Limb (tissue), 2 donors: ENCODE results near the gene DLG2.
"Not testable (repeated sequence)": the region's sequence is repeated elsewhere in the genome, so short reads cannot be mapped to it uniquely, and the experiment has no call there.

ENCODE experiments used
- DNase-seq, 2 donors: peaks; one replicate each; pipeline ENCODE4 v3.0.0-alpha.2; 2016; ENCODE audit errors: extremely low spot score in 2 of 2

The DLG2 gene

DNA sequence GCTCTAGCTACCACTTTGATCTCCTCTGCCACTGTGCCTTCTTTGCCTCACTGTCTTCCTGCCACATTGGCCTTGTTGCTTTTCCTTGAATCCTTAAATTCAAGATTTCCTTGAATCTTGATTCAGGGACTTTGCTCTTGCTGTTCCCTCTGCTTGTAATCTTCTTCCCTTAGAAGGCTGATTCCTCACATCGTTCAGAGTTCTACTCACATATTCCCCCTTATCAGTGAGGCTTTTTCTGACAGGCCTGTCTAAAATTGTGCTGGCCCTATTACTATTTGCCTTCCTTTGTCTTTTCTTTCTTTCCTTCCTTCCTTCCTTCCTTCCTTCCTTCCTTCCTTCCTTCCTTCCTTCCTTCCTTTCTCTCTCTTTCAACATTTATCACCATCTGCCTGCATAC is 2134.1 kb downstream of the DLG2 start:
- no peak for DNase-seq

DNA sequence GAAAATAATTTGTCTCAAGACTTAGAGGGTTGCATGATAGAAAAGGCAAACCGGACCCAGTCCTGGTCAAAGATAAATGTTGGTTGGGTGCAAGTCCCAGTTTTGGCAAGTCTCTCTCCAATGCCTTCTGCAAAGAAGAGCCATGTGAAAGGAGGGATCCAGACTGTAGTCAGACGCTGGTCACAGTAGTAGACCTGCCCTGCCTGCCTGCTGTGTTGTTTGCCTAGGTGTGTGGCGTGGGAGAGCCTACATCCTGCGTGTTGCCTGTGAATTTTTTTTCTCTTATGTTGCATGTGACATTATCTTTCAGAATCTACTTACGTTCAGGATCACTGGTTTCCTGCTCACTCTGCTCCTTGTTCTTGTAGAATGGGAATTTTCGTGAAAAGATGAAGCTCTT is 2143.3 kb downstream of the DLG2 start:
- DNase-seq, result no peak

DNA sequence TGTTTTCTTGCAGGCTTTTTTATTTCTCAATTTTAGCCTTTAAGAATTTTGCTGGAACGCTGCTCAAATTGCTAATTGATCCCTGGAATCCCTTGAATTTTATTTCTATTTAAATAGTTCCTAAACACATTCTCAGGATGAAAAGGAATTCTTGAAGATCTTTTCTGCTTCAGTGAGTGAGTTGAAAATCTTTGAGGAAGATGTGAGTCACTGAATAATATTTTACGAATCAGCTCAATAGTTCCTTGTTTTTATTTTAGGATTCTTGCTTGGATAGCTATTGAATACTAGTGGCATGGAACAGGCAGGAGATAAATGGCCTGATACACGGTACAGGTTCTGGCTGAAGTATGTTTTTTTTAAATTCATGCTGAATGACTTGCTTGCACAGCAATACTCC is 2146.3 kb downstream of the DLG2 start:
- no peak for DNase-seq

DNA sequence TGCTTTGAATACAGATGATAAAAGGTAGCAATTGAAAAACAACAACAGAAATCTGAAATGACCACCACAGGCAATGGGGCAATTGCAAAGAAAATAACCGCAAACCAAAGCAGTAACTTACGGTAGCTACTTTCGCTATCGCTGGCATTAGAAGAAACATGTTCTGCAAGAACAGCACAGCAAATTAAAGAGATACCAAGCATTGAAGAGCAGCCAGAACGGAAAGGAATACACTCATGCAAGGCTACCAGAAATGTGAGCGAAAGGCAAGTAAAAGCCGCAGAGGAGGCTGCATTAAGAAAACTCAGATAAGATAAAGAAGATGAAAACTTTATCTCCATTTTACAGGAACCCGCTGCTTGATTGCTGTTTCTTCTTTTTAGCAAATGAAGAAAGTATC is 2146.9 kb downstream of the DLG2 start:
- no peak for DNase-seq

DNA sequence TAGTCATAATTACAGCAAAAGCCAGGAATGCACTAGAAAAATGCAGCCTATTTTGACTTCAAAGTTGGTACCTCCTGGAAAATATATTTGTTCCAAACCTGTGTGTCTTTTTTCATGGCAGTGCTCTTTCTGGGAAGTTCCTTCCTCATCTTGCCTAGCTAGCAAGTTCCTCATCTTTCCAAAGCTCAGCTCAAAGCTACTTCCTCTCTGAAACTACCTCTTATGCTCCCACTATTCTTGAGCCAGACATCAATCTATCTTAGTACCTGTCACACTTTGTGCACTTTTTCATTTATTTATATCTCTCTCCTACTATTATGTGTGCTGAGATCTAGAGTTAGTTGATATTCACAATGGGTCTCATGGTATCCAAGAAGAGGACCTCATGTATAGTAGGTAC is 2149.4 kb downstream of the DLG2 start:
- DNase-seq, result no peak

DNA sequence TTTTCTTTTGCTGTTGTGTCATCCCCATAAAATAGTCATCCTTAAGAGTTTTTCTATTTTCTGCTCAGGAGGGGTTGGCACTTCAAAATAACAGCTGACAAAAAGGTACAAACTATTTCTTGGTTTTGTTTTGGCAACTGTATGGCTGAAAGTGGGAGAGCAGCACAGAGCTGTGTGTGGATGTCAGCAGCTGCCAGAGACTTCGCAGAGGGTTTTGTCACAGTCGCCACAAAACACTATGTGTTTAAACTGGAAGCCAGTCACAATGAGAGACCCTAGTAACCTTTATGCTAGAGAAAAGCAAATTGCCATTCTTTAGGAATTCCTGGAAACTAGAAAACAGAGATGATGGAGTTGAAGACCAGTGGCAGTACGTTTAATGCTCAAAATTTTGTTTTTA is 2151.4 kb downstream of the DLG2 start:
- no peak for DNase-seq

DNA sequence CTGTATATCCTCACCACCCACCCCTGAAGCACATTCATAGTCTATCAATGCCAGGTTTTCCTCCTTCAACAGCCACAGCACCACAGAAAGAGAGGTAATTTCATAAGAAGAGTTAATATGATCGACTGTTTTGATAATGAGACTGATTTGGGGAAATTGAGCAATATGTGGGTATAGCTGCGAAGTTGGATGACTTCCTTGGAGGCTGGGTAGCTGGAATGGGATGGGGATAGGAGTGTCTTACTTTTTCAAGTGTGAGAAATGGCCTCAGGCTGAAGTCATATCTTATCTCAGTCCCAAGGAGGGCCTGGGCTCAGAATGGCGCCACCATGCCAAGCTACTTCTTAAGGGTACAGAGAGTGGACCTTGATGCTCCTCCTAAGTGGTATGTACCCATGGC is 2153.4 kb downstream of the DLG2 start:
- no peak for DNase-seq

DNA sequence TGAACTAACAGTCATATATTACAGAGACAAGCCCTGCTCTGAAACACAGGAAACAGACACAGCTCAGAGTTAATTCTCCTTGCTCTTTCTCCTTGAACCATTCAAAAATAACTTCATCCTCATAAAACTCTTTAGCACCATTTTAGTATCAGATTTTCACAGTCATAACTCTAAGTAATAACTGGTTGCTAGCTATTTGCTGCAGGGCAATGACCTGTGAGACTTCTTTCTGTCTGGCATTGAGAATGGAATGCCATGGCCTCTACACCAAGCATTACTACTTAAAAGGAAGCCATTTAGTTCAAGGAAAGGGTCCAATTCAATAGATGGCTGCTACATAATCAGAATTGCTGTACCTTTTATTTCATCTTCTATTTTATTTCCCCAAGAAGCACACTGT is 2154.3 kb downstream of the DLG2 start:
- no peak for DNase-seq

DNA sequence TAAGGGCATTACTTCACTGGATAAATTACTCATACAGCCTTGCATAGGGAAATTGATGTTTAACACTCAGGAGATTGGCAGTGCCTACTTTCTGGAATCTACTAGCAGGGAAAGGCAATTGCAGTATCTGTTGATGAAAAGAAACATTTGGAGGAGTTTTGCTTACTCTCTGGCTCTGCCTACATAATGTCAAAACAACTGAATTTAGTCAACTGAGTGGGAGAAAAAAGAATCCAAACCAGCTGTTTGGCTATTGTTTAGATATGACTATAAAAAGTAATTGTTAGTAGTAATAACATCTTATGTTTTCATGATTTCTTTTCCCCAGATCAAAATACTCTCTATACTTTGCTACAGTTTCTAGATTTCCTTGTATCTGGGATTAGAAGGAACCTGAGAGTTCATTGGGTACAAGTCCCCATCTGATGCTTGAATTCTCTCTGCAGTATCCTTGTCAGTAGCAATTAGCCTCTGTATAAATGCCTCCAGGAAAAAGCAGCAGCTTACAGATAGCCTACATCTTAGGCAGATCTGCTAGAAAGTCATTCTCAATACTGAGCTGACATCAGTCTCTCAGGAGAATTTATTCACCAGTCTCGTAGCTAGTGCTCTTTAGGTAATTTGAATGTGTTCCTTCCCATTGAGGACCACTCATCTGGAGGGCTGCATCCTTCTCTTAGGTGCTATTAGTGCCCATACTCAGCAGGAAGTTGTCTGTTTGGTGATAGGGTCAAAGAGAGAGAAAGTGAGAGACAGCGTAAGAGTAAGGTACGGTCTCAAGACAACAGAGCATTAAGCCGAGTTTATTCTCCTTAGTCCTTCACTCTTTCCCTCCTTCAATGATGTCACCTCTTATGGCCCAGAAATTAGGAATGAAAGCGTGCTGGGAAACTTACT is 2155.1 kb downstream of the DLG2 start:
- no peak for DNase-seq

DNA sequence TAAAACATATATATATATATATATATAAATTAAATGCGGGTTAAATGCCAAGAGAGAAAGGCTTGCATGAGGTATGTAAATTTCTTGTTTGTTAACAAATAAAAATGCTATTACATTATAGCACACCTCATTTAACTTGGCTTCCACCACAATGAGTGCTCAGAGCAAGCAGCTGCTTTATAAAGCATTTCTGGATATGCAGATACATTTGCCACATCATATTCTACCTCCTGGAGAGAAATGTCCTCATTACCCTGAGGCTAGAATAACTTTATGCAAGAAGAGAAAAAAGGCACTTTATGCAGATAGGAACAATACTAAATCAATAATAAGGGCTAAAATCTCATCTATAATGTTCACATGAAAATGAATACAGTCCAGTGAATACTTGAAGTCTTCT is 2159.3 kb downstream of the DLG2 start:
- no peak for DNase-seq

DNA sequence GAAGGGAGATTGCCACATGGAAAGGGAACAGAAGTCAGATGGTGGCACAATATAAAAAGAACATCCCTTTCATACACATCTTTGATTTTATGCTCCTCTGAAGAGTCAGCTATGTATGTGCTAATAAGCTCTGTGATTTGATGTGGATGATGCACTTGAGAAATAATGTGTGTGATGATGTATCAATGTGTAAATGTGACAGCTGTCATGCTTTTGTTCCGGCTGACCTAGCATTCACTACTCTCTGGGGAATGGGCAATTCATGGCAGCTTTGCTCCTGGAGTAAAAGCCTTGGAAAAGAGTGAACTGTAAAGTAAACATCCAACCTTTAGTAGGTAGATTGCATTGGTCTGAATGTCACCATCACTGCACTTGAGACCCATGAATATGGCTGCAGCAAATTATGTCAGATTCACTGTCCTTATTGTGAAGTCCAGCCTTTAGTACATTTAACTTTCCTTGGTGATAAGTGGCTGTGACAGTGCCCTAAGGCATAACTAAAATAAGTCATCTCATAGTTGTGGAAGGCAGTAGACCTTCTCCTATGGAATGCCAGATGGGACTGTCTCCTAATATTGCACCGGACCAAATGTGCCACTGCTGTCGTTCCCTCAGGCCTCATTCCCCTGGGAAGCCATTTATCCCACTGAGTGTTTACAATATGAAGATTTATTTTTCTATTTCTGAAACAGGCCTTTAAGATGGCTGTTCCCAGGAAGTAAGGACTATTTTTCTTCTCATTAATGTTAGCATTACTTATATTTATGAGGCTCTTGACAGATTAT is 2162.8 kb downstream of the DLG2 start:
- no peak for DNase-seq

DNA sequence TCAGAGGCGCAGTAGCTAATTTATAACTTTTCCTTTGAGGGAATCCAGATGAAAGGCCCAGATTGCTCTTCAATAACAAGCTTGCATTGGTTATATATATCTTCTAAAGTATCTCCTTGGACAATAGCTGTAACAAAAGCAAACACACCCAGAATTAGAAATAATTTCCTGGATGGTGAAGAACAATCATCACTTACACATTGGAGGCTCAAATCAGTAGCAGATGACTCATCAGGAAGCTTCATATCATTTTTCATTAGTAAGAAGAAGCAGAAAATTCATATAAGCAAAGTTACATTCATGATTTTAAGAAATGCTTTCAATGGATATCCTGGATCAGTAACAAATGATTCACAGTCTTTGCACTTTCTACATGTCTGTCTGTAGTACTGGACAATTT is 2167.3 kb downstream of the DLG2 start:
- DNase-seq, result no peak

DNA sequence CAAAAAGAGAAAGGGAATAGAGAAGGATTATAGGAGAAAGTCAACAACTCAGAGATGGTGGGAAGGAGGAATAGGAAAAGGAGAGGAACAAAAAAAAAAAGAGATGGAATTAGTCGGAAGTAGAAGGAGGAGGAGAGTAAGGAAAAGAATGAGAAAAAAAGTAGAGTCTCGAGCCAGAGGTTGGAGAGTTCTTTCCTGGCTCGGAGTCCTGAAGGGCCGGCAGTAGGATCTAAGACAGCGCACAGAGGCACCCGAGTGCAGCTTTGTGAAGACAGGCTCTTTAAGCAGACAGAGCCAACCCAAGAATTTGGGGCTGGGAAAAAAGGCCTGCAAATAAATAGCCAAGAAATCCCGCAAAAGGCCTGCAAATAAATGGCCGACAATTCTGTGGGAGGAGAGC is 2170.6 kb downstream of the DLG2 start:
- DNase-seq, result no peak

DNA sequence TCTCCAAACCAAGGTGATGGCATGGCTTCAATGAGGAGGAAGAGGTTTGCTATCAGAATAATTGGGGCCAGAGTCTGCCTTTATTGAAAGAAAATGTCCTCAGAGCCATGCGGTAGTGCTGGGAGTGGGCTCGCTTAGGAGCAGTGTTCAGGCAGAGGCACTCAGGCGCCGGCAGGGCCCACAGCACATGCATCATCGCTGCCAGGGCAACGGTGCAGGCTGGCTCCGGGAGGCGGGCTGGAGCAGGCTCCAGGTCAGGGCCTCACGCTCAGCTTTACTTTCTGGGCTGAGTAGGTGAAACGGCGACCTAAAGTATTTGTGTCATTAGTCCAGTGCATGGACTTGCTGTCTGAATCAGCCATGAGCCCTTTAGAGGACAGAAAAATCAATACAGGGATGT is 2171.1 kb downstream of the DLG2 start:
- DNase-seq, result peak in 1 of 2 donors; percentile 60

DNA sequence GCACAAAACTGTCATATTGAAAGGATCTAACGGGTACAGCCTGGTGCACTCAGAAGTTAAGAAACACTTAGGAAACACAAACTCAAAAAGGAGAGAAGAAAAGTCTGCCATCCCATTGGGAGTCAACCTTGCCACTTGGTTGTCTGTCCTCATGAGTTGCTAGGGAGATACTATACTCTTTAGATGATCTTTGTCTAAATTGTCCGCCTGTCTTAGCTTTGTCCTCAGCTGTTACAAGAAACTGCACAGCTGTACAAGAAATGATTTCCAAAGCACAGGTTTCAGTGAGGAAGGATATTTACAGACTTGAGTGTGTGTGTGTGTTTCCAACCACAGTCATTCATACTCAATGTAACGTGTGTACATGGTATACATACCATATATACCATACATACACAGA is 2171.8 kb downstream of the DLG2 start:
- DNase-seq, result no peak

DNA sequence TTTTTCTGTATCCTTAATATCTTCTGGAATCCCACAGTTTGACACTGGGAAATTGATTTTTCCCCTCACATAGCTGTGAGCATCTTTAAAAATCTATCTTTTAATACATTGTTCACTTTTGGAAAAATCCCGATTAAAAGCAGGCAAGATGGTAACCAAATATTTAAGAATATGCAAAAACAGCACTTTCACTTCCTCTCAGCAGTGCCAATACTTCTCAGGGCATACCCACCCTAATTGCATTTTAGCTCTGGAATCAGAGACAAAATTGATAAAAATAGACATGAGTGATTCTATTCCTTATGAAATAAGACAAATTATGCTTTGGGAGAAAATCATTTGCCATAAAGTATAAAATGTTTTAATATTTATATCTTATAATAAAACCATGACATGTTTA is 2172.5 kb downstream of the DLG2 start:
- no peak for DNase-seq

DNA sequence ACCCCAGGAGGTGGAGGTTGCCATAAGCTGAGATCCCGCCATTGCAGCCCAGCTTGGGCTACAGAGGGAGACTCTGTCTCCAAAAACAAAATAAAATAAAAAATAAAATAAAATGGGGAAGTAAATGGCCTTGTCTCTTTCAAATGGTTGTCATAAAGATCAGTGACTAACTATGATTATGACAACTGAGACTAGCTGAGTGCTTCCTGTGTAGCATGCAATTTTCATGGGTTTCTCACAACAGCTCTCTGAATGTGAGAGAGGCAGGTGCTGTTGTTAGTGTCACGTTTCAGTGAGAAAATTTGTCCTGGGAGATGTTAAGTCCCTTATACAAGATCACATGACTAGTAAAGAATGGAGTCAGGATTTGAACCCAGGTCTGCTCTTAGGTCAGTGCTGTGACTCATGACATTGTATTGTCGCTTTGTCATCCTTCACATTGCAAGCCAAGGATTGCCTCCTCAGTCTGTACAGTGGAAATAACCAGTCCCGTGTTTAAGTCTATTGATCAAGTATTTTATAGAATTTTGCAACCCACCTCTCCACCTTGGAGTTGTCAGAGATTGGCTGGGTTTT is 2177.7 kb downstream of the DLG2 start:
- DNase-seq, result no peak

DNA sequence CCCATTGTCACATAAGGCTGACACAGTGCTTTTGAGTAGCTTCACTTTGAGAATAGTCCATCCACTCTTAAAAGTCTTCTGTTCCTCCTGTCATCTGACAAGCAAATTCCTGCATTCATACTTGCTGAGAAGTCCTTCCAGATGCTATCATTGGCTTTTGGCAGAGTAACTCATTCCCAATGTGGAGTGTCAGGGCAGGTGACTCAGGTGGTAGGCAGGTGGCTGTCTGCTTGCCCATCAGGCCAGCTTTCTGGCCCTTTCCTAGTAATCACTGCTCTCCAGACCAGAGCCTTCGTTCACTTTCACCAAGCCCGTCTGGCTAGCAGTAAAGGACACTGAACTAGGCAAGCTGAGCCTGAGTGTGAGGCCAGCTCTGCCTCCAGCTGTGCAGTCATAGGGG is 2178.5 kb downstream of the DLG2 start:
- DNase-seq, result no peak

DNA sequence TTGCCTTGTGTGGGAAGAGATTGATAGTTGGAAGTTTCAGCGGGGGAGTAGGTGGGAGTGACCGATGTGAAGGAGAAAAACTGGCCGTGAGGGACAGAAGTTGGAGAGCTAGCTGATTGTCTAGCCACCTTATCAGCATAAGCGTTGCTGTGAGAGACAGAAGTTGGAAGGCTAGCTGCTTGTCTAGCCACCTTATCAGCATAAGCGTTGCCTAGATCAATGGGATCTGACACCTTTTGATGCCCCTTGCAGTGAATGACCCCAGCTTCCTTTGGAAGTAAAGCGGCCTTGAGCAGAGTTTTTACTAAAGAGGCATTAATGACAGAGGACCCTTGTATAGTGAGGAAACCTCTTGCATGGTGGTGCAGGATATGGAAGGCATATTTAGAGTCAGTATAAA is 2183.3 kb downstream of the DLG2 start:
- DNase-seq, result not testable (repeated sequence)

DNA sequence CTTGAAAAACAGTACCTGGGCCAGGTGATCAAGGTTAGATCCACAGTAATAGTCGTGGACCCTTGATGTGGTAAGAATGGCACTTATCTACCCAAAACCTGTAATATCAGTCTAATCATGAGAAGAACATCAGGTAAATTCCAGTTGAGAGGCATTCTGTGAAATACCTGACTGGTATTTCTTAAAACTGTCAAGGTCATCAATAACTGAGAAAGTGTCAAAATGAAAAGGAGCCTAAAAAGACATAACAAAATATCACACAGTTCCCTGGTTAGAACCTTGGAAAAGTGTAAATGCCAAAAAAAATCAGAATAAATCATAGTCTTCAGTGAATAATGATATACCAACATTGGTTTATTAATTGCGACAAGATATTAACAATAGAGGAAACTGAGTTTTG is 2185.5 kb downstream of the DLG2 start:
- no peak for DNase-seq

DNA sequence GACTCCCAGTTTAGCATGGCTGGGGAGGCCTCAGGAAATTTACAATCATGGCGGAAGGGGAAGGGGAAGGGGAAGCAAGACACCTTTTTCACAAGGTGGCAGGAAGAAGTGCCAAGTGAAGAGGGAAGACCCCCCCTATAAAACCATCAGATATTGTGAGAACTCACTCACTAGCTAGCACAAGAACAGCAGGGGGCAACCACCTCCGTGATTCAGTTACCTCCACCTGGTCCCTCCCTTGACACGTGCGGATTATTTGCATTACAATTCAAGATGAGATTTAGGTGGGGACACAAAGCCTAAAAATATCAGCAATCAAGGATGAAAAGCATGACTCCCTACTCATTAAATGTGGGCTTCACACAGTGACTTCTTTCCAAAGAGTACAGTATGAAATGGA is 2186.0 kb downstream of the DLG2 start:
- DNase-seq, result no peak

DNA sequence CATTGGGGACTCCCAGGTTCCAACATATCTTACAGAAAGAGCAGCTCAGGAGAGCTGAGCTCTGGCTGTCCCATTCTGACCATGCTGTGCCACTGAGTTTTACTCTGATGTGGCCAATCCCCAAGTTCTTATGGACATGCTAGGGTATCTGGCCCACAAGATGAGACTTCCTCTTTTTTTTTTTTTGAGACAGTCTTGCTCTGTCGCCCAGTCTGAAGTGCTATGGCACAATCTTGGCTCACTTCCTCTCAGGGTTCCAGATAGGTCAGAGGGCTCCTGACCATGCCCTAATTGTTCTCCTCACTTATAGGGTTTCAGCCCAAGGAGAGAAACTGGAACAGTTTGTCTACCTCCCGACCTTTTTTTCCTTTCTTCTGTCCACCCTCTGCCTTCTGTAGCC is 2188.7 kb downstream of the DLG2 start:
- DNase-seq, result no peak

DNA sequence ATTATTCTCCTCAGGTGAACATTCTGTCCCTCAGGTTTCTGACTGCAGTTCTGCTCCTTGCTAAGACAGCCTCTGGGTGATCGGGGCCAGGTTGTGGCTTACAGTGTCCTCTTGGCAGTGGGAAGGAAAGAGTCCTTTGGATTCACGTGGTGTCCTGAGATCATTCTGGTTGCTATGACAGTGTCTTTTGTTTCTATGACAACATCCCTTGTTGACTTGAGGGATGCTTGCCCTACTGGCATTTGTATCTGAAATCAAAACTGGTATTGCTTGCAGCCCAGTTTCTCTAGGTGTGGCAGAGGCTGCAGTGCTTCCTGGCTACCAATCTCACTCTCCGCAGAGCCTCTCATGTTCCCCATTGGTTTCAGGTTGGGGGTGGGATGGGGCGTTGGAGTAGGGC is 2189.2 kb downstream of the DLG2 start:
- DNase-seq, result no peak
